ENCODE measurements around the gene TMCO1.

The TMCO1 gene

GRCh38 chr1:165697881-165698760 is 70.5 kb downstream of the TMCO1 start, which contains the start of gene ALDH9A1:
ALDH9A1 (minus strand) TSS chr1:165698562; CDS start chr1:165698558, 4 bp downstream.
- Histone ChIP-seq H3K27ac (peak within 1 kb of the TSS; percentile 91), H3K4me1 (ENCODE audit: control insufficient read depth in 1 of 2, insufficient read depth in 1 of 2, low read depth in 1 of 2, low read length in 1 of 2) (peaks cover 17 to 19% of the 10 kb centered on the region in 2 experiments), H3K36me3 (no peaks in the 10 kb centered on the region), H3K9me3 (no peaks in the 10 kb centered on the region), H3K27me3 (no peaks in the 10 kb centered on the region), H3K4me3 (ENCODE audit: low read depth in 1 of 2, low read length in 1 of 2) (peak within 1 kb of the TSS; percentile 82 to 86)
- no peak for TF ChIP-seq CTCF (IDR thresholded peaks at IDR 0.05)

DNA sequence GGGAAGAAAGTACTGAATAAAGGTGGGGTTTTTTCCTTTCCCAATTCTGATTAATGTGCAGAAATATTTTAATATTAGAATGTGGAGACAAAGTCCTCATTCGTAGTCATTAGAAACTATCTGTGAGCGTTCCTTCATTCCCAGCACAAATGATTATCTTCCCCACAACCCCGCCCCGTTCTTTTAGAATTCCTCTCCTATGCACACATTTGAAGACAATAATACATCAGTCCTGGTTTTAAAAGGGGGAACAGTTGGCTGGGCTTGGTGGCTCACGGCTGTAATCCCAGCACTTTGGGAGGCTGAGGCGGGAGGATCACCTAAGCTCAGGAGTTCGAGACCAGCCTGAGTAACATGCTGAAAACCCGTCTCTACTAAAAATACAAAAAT is 71.2 kb downstream of the TMCO1 start:
- peak overlapping the region; percentile 82 to 86 for H3K4me3 ChIP-seq (ENCODE audit: low read depth in 1 of 2, low read length in 1 of 2)
- H3K4me1 ChIP-seq (ENCODE audit: control insufficient read depth in 1 of 2, insufficient read depth in 1 of 2, low read depth in 1 of 2, low read length in 1 of 2): peaks cover 17 to 19% of the 10 kb centered on the region in 2 experiments
- no peaks in the 10 kb centered on the region for H3K27me3 ChIP-seq
- TF ChIP-seq CTCF (IDR thresholded peaks at IDR 0.05): no peak
- H3K27ac ChIP-seq: peak overlapping the region; percentile 91
- H3K36me3 ChIP-seq: no peaks in the 10 kb centered on the region
- H3K9me3 ChIP-seq: no peaks in the 10 kb centered on the region

DNA sequence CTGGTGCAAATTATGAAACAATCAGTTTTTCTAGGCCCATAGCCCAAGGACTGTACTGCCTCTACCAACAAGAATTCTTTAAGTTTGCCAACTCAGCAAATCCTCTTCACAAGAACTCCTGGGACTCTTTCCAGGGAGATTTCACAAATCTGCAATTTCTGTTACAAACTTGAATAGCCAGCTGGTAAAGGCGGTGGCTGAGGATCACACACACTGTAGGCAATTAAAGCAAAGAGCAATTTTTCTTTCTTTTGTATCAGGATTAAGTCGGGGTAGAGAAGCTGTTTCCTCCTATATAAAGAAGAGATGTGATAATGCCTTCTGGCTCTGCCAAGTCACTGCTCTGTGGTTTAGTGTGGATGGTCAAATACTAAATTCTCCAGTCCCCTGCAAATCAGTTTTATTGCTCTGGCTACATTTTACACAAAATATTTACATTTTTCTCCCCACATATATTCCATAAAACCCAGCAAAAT is 72.0 kb downstream of the TMCO1 start:
- no peak overlapping the region for H3K4me3 ChIP-seq (ENCODE audit: low read depth in 1 of 2, low read length in 1 of 2)
- no peak for TF ChIP-seq CTCF (IDR thresholded peaks at IDR 0.05)
- H3K27ac ChIP-seq: peak overlapping the region; percentile 15

DNA sequence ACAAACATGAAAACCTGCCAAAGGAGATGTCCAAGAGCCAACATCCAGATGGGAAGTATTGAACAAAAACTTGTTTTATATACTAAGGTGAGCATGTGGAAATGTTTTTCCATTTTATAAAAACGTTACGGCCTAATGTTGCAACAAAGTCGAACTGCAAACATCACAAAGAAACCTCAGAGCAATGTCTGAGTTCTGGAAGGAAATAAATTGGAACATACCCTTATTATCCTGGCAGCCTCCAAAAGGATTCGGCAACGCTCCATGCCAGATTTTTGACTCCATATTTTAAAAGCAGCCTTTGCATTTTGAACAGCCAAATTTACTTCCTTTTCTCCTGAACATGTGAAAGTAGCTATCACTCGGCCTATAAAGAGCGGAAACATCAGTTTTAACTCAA is 73.6 kb downstream of the TMCO1 start:
- H3K4me1 ChIP-seq (ENCODE audit: control insufficient read depth in 1 of 2, insufficient read depth in 1 of 2, low read depth in 1 of 2, low read length in 1 of 2): peaks cover 17 to 19% of the 10 kb centered on the region in 2 experiments
- H3K27ac ChIP-seq: no peak overlapping the region
- no peak for TF ChIP-seq CTCF (IDR thresholded peaks at IDR 0.05)
- no peak overlapping the region for H3K4me3 ChIP-seq (ENCODE audit: low read depth in 1 of 2, low read length in 1 of 2)
- no peaks in the 10 kb centered on the region for H3K27me3 ChIP-seq
- no peaks in the 10 kb centered on the region for H3K9me3 ChIP-seq
- H3K36me3 ChIP-seq: peaks cover 11% of the 10 kb centered on the region

More for the DNA sequence above, 72.0 kb downstream of the TMCO1 start:
- Histone ChIP-seq H3K27me3 (no peaks in the 10 kb centered on the region), H3K36me3 (no peaks in the 10 kb centered on the region), H3K9me3 (no peaks in the 10 kb centered on the region), H3K4me1 (ENCODE audit: control insufficient read depth in 1 of 2, insufficient read depth in 1 of 2, low read depth in 1 of 2, low read length in 1 of 2) (peaks cover 17 to 19% of the 10 kb centered on the region in 2 experiments)

DNA sequence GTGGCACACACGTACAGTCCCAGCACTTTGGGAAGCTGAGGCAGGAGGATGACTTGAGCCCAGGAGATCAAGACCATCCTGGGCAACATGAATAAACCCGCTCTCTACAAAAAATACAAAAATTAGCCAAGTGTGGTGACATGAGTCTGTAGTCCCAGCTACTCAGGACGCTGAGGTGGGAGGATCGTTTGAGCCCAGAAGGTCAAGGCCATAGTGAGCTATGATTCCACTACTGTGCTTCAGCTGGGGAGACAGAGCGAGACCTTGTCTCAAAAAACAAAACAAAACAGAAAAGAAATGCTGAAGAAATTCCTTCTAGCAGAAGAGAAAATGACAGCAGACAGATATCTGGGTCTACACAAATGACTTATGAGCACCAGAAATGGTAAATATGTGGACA is 80.6 kb downstream of the TMCO1 start:
- no peaks in the 10 kb centered on the region for H3K9me3 ChIP-seq
- H3K36me3 ChIP-seq: peaks cover 26% of the 10 kb centered on the region
- H3K27me3 ChIP-seq: no peaks in the 10 kb centered on the region
- no peak for TF ChIP-seq CTCF (IDR thresholded peaks at IDR 0.05)
- H3K27ac ChIP-seq: no peak overlapping the region
- no peaks in the 10 kb centered on the region for H3K4me1 ChIP-seq (ENCODE audit: control insufficient read depth in 1 of 2, insufficient read depth in 1 of 2, low read depth in 1 of 2, low read length in 1 of 2)
- H3K4me3 ChIP-seq (ENCODE audit: low read depth in 1 of 2, low read length in 1 of 2): no peak overlapping the region

Measured in neutrophil (primary cell).